Activated naive CD4-positive, alpha-beta T cell treated with anti-CD3 and anti-CD28 coated beads, Interleukin-2, amount 50 U/mL, for 16 hours (primary cell): ENCODE measurements around the gene LYRM9.
A peak's percentile ranks its signal among the peaks of the same experiment; 100 is the strongest.
"Not testable (repeated sequence)": the region's sequence is repeated elsewhere in the genome, so short reads cannot be mapped to it uniquely, and the experiment has no call there.

Source experiments
- DNase-seq: peaks from one replicate; pipeline ENCODE4 v3.0.0-alpha.2; 2020

LYRM9 gene

GRCh38 chr17:27905447-27906225, 12.5 kb upstream of the LYRM9 start:
- no peak for DNase-seq

DNA sequence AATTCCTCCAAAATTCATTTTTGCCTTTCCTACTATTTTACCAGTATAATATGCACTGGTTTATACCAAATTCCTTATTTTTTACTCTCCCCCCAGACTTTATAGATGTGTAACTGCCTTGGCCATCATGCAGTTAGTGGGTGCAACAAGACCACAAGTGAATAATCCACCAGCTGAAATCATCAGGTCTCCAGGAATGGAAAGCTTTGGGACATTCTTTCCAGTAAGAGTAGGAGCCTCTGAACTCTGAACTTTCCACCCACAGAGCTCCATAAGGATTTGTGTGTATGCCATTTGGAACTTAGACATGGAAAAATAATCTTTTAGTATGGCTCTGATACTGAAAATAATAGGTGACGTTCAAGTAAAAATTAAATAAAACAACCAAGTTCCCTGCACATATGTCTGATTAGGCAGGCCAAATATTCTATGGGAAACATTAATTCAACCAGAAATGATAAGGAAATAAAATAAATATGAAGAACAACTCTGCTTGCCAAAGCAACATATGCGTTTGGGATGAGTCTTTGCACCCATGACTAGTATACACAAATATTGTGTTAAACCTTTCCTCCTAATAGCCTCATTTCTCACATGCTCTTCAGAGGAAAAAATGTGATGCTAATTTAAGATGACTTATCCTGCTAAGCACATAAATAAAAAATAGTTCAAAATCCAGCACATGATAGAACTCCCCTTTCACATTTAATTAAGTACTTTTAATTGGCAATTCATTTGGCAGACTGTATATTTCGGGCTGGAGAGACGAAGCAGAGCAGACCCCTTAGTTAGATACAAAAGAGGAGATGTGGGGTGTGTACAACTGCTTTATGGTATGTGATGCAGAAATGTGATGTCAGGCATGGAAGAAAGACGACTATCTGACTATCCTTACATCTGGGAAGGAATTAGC, 11.6 kb upstream of the LYRM9 start:
- no peak for DNase-seq

GRCh38 chr17:27904114-27904513, 10.9 kb upstream of the LYRM9 start:
- DNase-seq: no peak

DNA sequence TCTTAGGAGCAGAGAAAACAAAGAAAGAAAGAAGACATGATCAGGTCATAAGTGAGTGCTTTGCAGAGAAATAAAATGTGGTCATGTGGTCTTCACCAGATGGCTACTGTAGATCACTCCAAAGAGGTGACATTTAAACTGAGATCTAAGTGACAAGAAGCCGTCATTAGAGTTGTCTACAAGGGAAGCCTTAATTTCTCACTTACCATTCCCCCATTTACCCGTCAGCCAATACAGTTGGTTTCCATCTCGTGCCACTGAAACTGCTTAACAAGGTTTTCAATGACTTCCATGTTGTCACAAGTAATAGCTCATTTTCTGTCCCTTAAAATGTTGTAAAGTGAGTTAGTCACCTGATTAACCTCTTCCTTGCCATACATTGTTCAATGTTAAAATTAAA, 6.4 kb upstream of the LYRM9 start:
- no peak for DNase-seq

DNA sequence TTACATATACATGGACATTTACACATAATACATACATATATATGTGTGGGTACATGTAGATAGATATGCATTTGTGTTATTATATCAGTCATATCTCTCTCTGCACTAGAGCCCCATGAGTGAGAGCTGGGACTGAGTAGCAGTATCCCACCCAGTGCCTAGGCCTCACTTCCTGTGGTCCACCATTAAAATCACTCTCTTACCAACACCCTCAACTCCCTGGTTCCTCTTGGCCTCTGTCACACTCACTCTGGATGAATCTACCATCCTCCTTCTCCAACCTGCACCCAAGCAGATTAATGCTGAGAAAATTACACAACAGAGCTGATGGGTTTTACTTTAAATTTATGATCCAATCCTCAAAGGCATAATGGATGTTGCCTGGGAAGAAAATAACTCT, 4.9 kb upstream of the LYRM9 start:
- DNase-seq: no peak

GRCh38 chr17:27896701-27897100, 3.5 kb upstream of the LYRM9 start:
- no peak for DNase-seq

DNA sequence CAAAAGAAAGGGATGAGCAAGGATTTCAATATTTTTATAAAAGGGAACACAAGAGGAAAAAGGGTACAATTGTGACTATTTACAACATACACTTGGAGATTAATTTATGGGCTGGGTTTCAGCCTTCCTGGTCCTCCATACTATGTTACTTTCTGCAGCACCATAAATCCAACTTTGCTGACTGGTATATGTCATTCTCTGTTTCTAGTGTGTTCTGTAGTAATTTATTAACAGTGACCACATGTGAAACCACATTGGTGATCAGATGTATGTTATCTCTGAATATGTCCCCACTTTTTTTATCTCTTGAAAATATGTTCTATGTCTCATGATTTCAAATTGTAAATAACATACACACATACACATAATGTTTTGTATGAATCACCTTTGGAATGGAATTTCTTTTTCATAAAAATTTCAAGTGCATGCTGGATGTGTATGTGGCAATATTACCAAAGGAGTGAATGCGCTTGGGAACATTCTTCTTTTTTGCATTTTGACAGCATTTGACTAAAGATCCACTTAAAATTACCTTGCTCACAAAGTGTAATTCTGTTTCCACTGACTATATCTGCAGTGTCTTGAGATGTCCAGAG, 2.9 kb upstream of the LYRM9 start:
- DNase-seq: no peak

- DNase-seq: no peak
These were observed 2.1 kb upstream of the LYRM9 start for GRCh38 chr17:27895123-27895895.

DNA sequence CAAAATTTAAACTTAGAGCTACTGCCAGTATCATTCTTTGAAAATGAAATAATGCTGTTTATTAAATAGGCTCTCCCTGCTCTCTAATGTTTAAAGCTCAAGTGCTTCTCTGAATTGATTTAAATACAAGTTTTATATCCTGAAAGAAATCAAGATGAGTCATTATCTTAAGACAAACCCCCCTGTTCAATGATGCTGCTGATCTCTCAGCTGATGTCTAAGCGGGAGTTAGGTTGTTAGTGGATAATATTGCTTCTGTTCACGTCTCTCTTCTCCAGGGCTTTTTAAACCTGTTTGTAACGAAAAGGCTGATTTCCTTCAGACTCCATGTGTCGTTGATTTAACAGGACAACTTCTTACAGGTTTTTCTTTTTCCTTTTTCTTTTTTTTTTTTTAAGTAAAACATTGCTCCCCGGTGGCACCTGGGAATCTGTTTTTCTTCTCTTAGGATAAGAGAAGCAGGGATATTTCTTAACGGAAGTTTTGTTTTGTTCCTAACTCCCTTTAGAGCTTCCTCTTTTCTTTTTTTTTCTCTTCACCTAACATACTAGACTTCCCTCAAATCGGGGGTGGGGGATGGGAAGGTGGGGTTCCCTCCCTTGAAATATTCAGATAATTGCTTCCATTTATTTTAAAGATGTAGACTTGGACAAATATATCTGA, 807 bp upstream of the LYRM9 start:
- no peak for DNase-seq

DNA sequence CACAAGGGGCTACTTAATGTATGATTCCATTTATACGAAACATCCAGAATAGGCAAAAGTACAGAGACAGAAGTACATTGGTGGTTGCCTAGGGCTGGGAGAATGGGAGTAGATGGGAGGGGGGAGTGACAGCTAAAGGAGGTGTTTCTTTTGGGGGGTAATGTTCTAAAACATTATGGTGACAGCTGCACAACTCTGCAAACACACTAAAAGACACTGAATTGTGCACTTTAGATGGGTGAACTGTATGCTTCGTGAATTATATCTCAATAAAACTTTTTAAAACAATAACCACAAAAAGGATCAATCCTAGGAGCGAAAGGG, 661 bp downstream of the LYRM9 start:
- no peak for DNase-seq

- DNase-seq: no peak
These were observed 1.3 kb downstream of the LYRM9 start for GRCh38 chr17:27891841-27892240.

DNA sequence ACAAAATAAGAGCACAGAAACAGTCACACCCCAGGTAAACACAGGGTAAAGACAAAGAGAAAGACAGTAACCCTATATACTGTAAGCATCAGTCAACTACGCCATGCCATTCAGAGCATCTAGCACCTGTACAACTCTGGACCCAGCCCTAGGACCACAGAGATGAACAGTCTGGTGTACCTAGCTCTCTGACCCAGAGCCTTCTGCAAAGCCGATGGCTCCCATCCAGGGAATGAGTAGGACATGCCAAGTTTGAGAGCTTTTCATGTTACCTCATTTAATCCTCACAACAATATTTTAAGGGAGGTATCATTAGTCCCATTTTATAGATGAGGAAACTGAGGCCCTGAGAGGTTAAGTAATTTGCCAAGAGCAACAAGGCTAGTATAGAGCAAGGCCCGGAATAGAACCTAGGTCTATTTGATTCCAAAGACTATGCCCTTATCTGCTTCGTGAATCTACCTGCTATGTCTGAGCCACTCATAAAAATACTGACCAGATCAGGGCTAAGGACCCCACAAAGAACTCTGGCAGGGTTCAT, 3.4 kb downstream of the LYRM9 start:
- DNase-seq: no peak

- DNase-seq: no peak
These were observed 4.2 kb downstream of the LYRM9 start for GRCh38 chr17:27888945-27889344.

DNA sequence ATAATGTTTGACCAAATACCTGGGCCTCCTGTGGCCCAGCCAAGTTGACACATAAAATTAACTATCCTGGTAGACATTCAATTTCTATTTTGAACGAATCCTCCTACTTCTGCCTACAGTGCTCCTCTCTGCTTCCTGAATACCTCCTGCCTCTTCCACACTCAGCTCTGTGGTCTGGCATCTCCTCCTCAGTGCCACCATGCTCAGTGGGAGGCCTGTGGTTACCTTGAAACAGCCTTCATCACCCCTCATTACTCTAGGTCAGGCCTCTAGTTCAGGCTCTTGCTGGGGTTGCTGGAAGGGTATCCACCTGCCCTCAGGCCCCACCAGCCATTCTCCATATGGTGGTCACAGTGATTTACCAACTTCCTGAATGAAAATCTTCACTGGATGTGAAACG, 5.1 kb downstream of the LYRM9 start:
- DNase-seq: no peak

DNA sequence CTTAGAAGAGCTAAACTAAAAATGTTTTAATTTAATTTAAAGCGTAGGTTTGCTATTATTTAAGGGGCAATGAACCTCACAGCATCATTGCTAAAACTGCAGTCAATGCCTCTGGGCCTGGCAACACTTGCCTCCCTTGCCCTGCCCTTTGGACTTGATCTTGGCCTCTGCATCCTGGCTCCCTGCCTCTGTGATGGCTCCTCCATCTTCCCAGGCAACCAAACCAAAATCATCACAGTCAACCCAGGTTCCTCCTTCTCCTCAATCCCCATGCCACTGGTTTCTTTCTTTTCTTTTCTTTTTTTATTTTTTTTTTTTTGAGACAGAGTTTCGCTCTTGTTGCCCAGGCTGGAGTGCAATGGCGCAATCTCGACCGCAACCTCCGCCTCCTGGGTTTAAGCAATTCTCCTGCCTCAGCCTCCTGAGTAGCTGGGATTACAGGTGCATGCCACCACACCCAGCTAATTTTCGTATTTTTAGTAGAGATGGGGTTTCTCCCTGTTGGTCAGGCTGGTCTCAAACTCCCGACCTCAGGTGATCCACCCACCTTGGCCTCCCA, 6.7 kb downstream of the LYRM9 start:
- not testable (repeated sequence) for DNase-seq

GRCh38 chr17:27882162-27882840, 10.9 kb downstream of the LYRM9 start:
- DNase-seq: no peak

DNA sequence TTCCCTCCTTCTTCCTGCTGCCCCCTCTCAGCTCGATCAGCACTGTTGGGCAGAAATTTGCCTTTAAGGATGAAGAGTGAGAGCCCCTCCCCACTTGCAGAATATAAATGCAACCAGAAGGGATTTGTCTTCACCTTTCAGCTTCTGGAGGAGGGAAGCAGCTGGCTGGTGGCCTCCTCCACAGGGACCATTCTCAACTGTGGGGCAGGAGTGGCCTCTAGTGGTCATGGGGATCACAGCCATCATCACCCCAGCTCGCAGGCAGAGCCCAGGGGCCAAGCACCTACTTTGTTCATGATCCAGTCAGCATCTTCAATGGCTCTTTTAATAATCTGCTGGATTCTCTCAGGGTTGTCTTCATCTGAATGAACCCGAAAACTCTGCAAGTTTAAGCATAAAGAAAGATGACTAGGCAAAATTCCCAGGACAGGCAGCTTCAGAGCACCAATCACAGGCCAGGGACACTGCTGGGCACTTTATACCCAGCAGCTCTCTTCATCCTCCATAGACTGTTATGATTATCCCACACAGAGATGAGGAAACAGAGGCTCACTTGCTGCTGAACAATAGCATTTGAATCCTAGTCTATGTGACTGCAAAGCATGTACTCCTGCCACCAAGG, 13.1 kb downstream of the LYRM9 start:
- DNase-seq: peak; percentile 66

GRCh38 chr17:27878776-27879562, 14.2 kb downstream of the LYRM9 start:
- peak; percentile 50 for DNase-seq

GRCh38 chr17:27873746-27874145, 19.4 kb downstream of the LYRM9 start:
- DNase-seq: no peak

- DNase-seq: no peak
These were observed 20.0 kb downstream of the LYRM9 start for GRCh38 chr17:27873211-27873610.
